ENCODE results near the gene ITGA5. TPM values are rescaled to one million over a fixed set of nuclear protein-coding genes. Genes with fewer than 3 reads are reported as not detected.

ITGA5 gene
- total and polyA plus RNA-seq, 9 of the 15 experiments (the other 6 are each of a cell fraction or from before 2014, with no cell fraction given), result 9.1 to 82.1 (median 47.4) TPM

DNA sequence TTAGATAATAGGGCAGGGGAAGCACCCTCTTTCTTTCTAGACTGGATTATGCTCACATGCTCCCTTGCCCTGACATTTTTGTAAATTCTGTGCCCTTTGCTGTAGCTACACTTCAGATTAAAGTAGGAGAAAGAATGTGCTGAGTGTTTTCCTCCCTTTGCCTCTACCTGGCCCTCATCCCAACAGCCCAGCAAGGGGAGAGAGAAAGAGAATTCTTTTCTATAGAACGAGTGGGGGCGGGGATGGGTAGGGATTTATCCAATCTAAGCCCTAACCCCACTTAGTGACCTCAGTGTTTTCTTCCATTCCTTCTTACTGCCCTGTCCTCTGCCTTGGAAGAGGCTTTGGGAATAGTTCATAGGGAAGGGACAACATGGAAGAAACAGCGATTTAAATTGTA, 68.3 kb downstream of the ITGA5 start:
- FAIRE-seq, result no peak
- H3K9me3 ChIP-seq (replicated peaks; ENCODE audit: control insufficient read depth, insufficient read depth, low read depth, low read length), result no peaks in the 10 kb centered on the region

More for the DNA sequence above, 68.3 kb downstream of the ITGA5 start:
- BruUV-seq (replicated peaks), result no TSS peak
- ATAC-seq, result no peak
- intact Hi-C loops (cut with micrococcal nuclease), result no loop called here
- in situ Hi-C loops (cut with MboI), result no loop called here
- DNase-seq (ENCODE audit: extremely low read depth in 1 of 4, low spot score in 3 of 4), result no peak
- no peak overlapping the region for H3K27ac ChIP-seq (ENCODE audit: extremely low read depth, low read depth, low read length)
- H3K36me3 ChIP-seq (ENCODE audit: control insufficient read depth, insufficient read depth, low read length), result peaks cover 62% of the 10 kb centered on the region
- no peak overlapping the region for H2AFZ ChIP-seq (ENCODE audit: low read depth, low read length)
- H3K4me2 ChIP-seq (ENCODE audit: insufficient read depth, low read length), result no peak overlapping the region
- peaks cover 31 to 37% of the 10 kb centered on the region in 2 experiments for H3K4me1 ChIP-seq (replicated peaks in 1 of 2; ENCODE audit: control insufficient read depth in 2 of 2, insufficient read depth in 2 of 2, low read length in 2 of 2)
- no peak overlapping the region for H3K9ac ChIP-seq (ENCODE audit: insufficient read depth in 1 of 2, low read depth in 2 of 2, low read length in 2 of 2)
- no peaks in the 10 kb centered on the region for H3K9me1 ChIP-seq (ENCODE audit: control insufficient read depth, insufficient read depth, low read length)
- no peaks in the 10 kb centered on the region for H3K27me3 ChIP-seq (ENCODE audit: control insufficient read depth in 2 of 2, insufficient read depth in 2 of 2, low read length in 2 of 2)
- H3K79me2 ChIP-seq (ENCODE audit: control insufficient read depth, insufficient read depth, low read length), result no peaks in the 10 kb centered on the region
- TF ChIP-seq SREBF1 (IDR thresholded peaks at IDR 0.05; ENCODE audit: borderline replicate concordance, low read depth, low read length), result no peak
- TF ChIP-seq POLR2A (conservative IDR thresholded peaks at IDR 0.05), result no peak
- no peak for TF ChIP-seq TAL1 (IDR thresholded peaks at IDR 0.05)
- no peak for TF ChIP-seq MYC (IDR thresholded peaks at IDR 0.05; ENCODE audit: low read depth, low read length)
- no peak for TF ChIP-seq MYC (CRISPR knock-in tag; IDR thresholded peaks at IDR 0.05; ENCODE audit: borderline replicate concordance, low read depth)
- TF ChIP-seq, protein P1, sequence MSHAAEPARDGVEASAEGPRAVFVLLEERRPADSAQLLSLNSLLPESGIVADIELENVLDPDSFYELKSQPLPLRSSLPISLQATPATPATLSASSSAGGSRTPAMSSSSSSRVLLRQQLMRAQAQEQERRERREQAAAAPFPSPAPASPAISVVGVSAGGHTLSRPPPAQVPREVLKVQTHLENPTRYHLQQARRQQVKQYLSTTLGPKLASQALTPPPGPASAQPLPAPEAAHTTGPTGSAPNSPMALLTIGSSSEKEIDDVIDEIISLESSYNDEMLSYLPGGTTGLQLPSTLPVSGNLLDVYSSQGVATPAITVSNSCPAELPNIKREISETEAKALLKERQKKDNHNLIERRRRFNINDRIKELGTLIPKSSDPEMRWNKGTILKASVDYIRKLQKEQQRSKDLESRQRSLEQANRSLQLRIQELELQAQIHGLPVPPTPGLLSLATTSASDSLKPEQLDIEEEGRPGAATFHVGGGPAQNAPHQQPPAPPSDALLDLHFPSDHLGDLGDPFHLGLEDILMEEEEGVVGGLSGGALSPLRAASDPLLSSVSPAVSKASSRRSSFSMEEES (CRISPR knock-in tag; IDR thresholded peaks at IDR 0.05), result no peak
- no peak for TF ChIP-seq ARHGAP35 (IDR thresholded peaks at IDR 0.05; ENCODE audit: partially characterized antibody)
- TF ChIP-seq ZNF780A (CRISPR knock-in tag; IDR thresholded peaks at IDR 0.05), result no peak
- TF ChIP-seq MYNN (IDR thresholded peaks at IDR 0.05), result no peak
- TF ChIP-seq MYNN (CRISPR knock-in tag; IDR thresholded peaks at IDR 0.05), result no peak
- TF ChIP-seq PHF20 (IDR thresholded peaks at IDR 0.05; ENCODE audit: partially characterized antibody), result no peak
- TF ChIP-seq MCM2 (IDR thresholded peaks at IDR 0.05; ENCODE audit: low read depth), result no peak
- TF ChIP-seq DACH1 (IDR thresholded peaks at IDR 0.05; ENCODE audit: partially characterized antibody), result no peak
- no peak for TF ChIP-seq U2AF2 (optimal IDR thresholded peaks at IDR 0.05; ENCODE audit: low read depth, low read length)
- TF ChIP-seq MYBL2 (IDR thresholded peaks at IDR 0.05; ENCODE audit: low read depth), result no peak
- no peak for TF ChIP-seq MYBL2 (CRISPR knock-in tag; IDR thresholded peaks at IDR 0.05; ENCODE audit: borderline replicate concordance)
- no peak for TF ChIP-seq CBX3 (IDR thresholded peaks at IDR 0.05; ENCODE audit: borderline replicate concordance in 1 of 2, low read length in 2 of 2)
- no peak for TF ChIP-seq KLF13 (tag; IDR thresholded peaks at IDR 0.05; ENCODE audit: borderline replicate concordance, low read depth)
- TF ChIP-seq TFAP4 (CRISPR knock-in tag; IDR thresholded peaks at IDR 0.05; ENCODE audit: borderline replicate concordance), result no peak
- no peak for TF ChIP-seq SMAD2 (IDR thresholded peaks at IDR 0.05; ENCODE audit: low read depth, low read length)
- no peak for TF ChIP-seq ZNF586 (CRISPR knock-in tag; conservative IDR thresholded peaks at IDR 0.05)
- no peaks in the 10 kb centered on the region for H4K20me1 ChIP-seq (replicated peaks; ENCODE audit: control insufficient read depth, insufficient read depth, low read length)
- H3K4me3 ChIP-seq, result no peak overlapping the region
- WGBS (ENCODE audit: insufficient coverage, low coverage, missing lambda C conversion rate), result 48% methylated on average over 3 of the region's 3 CpGs
- ChIA-PET POLR2A (interaction anchor here (0.5 to 5.6 kb wide), 8 partner anchors 9 to 770 kb away, joined by 3 to 43 read pairs (median 3); no protein-coding TSS in a partner anchor), CTCF (ENCODE audit: low intra/inter-chr PET ratio) (no interaction called here)
